Thoracic aorta (tissue), 2 donors: ENCODE data around the gene HADHA. TPM values are rescaled to one million over a fixed set of nuclear protein-coding genes. Genes with fewer than 3 reads are reported as not detected.

Experiments
- ATAC-seq: fragments of 150-250 bp; one replicate; pipeline ENCODE4 v1.8.0; 2017; ENCODE audit warnings: low read depth; ENCODE audit not compliant: insufficient number of reproducible peaks, low FRiP score
- DNase-seq: peaks from one replicate; pipeline ENCODE4 v3.0.0-alpha.2; 2020; ENCODE audit warnings: low spot score
- H3K27ac ChIP-seq, 2 donors: fragments of 200-600 bp; sonication (generic); 1 replicate in 1 of 2; 2 replicates in 1 of 2; pipeline ENCODE4 v1.5.1; 2016; ENCODE audit warnings: mild to moderate bottlenecking in 2 of 2, moderate library complexity in 2 of 2
- H3K27me3 ChIP-seq: fragments of 200-600 bp; sonication (generic); replicated peaks from 2 replicates; pipeline ENCODE4 v1.6.0; 2016; ENCODE audit warnings: mild to moderate bottlenecking; ENCODE audit not compliant: insufficient read depth
- H3K36me3 ChIP-seq: fragments of 200-600 bp; sonication (generic); one replicate; pipeline ENCODE4 v1.5.1; 2016
- H3K4me1 ChIP-seq, 2 donors: fragments of 200-600 bp; sonication (generic); 1 replicate in 1 of 2; 2 replicates in 1 of 2; pipeline versions ENCODE4 v1.5.1 to v1.6.0; 2016; ENCODE audit warnings: low read depth in 2 of 2, mild to moderate bottlenecking in 1 of 2; ENCODE audit not compliant: control insufficient read depth in 1 of 2
- H3K4me3 ChIP-seq: fragments of 200-600 bp; sonication (generic); 2 replicates; pipeline ENCODE4 v1.5.1; 2016; ENCODE audit warnings: mild to moderate bottlenecking
- H3K9me3 ChIP-seq: fragments of 200-600 bp; sonication (generic); 2 replicates; pipeline ENCODE4 v1.5.1; 2016
- CTCF ChIP-seq: fragments of 200-600 bp; sonication (generic); IDR thresholded peaks from one replicate; pipeline ENCODE4 v1.5.1; 2019; ENCODE audit warnings: antibody characterized with exemption
- total RNA-seq, 2 donors: library from RNA; depleted of rRNA; stranded (reverse); fragments of >200 nt; gene quantifications; one replicate each; pipeline versions ENCODE4 v1.1.0 to v1.2.3, GENCODE V29; 2016

HADHA gene
- 10 to 100 TPM; 85.6 to 88.6 TPM for total RNA-seq

- H3K9me3 ChIP-seq = no peaks in the 10 kb centered on the region
- peak; percentile 43 for TF ChIP-seq CTCF
- H3K36me3 ChIP-seq = no peaks in the 10 kb centered on the region
- peak within 1 kb of the TSS; percentile 86 for H3K4me3 ChIP-seq
- peaks cover 28 to 44% of the 10 kb centered on the region in 2 donors for H3K4me1 ChIP-seq
- DNase-seq = peak; percentile 41
- ATAC-seq = peak; percentile 81
- H3K27me3 ChIP-seq = no peaks in the 10 kb centered on the region
- peak within 1 kb of the TSS; percentile 82 to 97 for H3K27ac ChIP-seq
Observed at GRCh38 chr2:26244309-26245230, at the start of gene HADHA, which contains the start of gene HADHB. TSS of gene HADHA (minus strand) at chr2:26244632. CDS start at chr2:26244596, 36 bp downstream. TSS of gene HADHB (plus strand) at chr2:26244939. CDS start at chr2:26254255, 9,316 bp downstream.

DNA sequence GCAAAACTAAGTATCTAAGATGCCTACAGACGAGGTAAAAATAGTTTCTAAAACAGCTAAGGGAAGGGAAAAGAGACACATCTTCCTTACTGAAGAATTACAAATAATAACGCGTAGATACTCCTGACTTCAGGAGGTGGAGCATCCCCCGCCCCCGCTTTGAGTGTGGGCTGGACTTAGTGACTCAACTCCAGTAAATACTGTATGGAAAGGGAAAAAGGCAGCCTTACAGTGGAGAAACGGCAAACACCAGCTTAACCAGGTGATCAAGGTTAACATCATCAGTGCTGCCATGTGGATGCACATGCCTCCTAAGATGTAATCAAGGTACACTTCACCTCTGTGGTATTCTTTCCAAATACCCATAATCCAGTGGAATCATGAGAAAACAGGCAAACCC lies 48.2 kb upstream of the HADHA start:
- DNase-seq (no peak), ATAC-seq (no peak)
- no peaks in the 10 kb centered on the region for H3K27me3 ChIP-seq
- H3K4me1 ChIP-seq = peaks cover 0 to 1% of the 10 kb centered on the region in 2 donors
- H3K4me3 ChIP-seq = no peak overlapping the region
- H3K9me3 ChIP-seq = no peaks in the 10 kb centered on the region
- no peak overlapping the region for H3K27ac ChIP-seq
- peaks cover 3% of the 10 kb centered on the region for H3K36me3 ChIP-seq
- no peak for TF ChIP-seq CTCF

DNA sequence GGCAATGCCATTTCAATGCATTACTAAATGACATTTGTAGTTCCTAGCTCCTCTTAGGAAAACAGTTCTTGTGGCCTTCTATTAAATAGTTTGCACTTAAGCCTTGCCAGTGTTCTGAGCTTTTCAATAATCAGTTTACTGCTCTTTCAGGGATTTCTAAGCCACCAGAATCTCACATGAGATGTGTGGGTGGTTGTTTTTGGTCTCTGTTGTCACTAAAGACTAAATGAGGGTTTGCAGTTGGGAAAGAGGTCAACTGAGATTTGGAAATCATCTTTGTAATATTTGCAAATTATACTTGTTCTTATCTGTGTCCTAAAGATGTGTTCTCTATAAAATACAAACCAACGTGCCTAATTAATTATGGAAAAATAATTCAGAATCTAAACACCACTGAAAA lies 45.6 kb upstream of the HADHA start:
- no peak for DNase-seq
- no peak overlapping the region for H3K27ac ChIP-seq
- H3K27me3 ChIP-seq = no peaks in the 10 kb centered on the region
- ATAC-seq = no peak
- no peak for TF ChIP-seq CTCF
- H3K4me3 ChIP-seq = no peak overlapping the region
- H3K36me3 ChIP-seq = peaks cover 20% of the 10 kb centered on the region
- no peaks in the 10 kb centered on the region for H3K4me1 ChIP-seq
- H3K9me3 ChIP-seq = no peaks in the 10 kb centered on the region

- DNase-seq (no peak), ATAC-seq (no peak)
- TF ChIP-seq CTCF = no peak
- Histone ChIP-seq H3K9me3 (no peaks in the 10 kb centered on the region), H3K4me1 (no peaks in the 10 kb centered on the region), H3K27ac (no peak overlapping the region), H3K36me3 (peaks cover 53% of the 10 kb centered on the region), H3K4me3 (no peak overlapping the region), H3K27me3 (no peaks in the 10 kb centered on the region)
Observed at GRCh38 chr2:26285931-26286330, 41.5 kb upstream of the HADHA start.

- no peaks in the 10 kb centered on the region for H3K4me1 ChIP-seq
- peaks cover 61% of the 10 kb centered on the region for H3K36me3 ChIP-seq
- no peak for DNase-seq
- H3K9me3 ChIP-seq = no peaks in the 10 kb centered on the region
- H3K4me3 ChIP-seq = no peak overlapping the region
- no peaks in the 10 kb centered on the region for H3K27me3 ChIP-seq
- H3K27ac ChIP-seq = no peak overlapping the region
- TF ChIP-seq CTCF = no peak
- no peak for ATAC-seq
Observed at GRCh38 chr2:26284132-26284531, 39.7 kb upstream of the HADHA start.
